ENCODE measurements around the gene STK39.
"Not testable (repeated sequence)": the region's sequence is repeated elsewhere in the genome, so short reads cannot be mapped to it uniquely, and the experiment has no call there.

STK39 gene

DNA sequence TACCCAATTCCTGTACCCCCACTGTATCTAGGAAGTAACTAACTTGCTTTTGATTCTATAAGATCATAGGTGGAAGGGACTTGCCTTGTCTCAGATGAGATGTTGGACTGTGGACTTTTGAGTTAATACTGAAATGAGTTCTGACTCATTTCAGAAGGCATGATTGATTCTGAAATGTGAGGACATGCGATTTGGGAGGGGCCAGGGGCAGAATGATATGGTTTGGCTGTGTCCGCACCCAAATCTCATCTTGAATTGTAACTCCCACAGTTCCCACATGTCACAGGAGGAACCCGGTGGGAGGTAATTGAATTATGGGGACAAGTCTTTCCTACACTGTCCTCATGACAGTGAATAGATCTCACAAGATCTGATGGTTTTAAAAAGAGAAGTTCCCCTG lies 165.9 kb downstream of the STK39 start:
- not testable (repeated sequence) for DNase-seq

DNA sequence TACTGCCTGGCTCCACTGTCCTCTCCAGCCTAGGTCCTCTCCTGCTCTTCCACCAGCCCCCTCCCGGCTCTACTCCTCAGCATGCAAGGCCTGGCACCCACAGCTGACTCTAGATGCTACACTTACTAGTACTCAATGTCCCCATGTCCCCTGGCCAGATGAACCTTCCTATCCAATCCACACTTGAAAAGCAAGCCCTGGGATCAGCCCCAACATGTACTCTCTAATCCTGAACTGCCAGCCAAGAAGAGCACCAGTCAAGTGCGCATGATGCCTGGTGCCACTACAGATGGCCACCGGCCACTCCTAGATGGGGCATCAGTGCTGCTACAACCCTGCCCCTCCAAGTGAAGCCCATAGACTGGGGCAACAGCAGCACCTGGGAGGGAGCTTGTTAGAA lies 168.2 kb downstream of the STK39 start:
- no peak for DNase-seq

DNA sequence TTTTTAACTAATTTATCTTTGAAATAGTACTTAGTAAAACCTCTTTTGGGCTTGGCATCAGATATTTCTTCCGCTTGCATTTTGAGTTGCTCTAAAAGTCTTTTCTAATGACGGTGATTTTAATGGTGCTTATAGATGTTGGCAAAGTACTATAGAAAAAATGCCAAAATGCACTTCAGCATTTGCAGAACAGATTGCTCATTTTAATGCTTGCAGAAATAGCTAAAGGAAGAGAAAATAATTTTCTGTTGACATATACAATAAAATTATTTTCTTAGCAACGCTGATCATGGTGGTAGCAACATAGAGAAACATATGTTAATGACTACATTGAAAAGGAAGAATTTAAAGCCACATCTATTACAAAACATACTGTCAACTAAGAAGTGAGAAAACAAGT lies 170.7 kb downstream of the STK39 start:
- no peak for DNase-seq

DNA sequence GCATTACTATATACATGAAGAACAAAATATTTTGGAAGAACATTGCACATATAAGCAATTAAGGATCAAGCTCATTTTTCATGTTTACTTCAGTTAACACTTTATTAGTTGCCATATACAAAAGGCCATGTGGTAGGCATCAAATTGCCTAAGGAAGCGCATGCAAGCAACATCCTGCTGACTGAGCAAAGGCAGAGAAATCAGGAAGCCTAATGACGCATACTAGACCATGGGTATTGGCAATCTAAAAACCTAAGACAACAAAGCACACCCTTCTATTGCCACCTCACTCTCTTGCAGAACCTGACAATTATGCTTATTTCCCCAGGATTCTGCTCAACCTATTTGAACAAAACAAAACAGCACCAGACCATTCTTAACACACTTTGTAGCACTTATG lies 171.9 kb downstream of the STK39 start:
- no peak for DNase-seq

DNA sequence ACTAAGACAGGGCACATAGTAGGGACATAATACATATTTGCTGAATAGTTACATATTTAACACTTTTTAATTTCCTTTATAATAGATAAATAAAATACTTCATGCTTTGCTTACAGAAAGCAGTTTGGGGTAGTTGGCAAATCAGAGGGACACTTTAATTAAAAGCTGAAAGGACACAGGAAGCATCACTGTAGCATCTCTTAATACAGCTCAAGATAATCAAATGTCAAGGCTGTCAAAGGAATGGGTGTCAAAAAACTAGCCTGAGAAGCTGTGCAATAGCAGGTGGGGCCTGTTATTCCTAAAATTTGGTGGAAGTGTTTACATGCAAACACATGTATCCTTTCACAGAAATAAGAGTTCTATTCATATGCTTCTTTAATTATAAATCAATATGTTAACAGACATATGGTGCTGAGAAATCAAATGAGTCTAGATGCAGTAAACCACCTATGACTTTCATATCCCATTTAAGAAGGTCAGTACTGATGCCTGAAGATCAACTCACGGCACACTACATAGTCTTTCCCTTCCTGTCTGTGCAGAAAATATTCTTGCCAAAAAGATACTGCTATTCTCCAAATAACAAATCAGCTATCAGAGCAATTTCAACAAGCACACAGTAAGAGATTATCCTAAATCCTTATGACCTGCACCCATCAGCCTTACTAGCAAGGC lies 174.6 kb downstream of the STK39 start:
- DNase-seq, result no peak

- DNase-seq, result no peak
Measured at GRCh38 chr2:168064011-168064998, 183.1 kb downstream of the STK39 start.

GRCh38 chr2:168062936-168063335 lies 184.5 kb downstream of the STK39 start:
- DNase-seq, result no peak

DNA sequence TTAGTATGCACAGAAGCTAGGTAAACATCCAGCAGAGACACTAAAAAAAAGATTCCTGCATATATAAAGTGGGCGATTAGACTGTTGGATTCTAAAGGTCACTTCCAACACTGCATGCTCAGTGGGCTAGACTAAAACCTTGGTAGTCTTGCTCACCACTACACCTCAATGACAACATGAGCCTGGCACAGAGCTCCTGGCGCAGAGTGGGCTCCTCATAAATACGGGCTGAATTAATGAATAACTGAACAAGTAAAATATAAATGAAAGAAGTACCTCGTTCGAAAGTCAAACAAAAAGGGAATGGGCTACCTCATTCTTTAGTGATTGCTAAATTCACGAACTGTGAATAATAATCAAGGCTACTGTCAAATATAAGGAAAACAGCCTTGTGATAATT lies 185.3 kb downstream of the STK39 start:
- DNase-seq, result no peak

DNA sequence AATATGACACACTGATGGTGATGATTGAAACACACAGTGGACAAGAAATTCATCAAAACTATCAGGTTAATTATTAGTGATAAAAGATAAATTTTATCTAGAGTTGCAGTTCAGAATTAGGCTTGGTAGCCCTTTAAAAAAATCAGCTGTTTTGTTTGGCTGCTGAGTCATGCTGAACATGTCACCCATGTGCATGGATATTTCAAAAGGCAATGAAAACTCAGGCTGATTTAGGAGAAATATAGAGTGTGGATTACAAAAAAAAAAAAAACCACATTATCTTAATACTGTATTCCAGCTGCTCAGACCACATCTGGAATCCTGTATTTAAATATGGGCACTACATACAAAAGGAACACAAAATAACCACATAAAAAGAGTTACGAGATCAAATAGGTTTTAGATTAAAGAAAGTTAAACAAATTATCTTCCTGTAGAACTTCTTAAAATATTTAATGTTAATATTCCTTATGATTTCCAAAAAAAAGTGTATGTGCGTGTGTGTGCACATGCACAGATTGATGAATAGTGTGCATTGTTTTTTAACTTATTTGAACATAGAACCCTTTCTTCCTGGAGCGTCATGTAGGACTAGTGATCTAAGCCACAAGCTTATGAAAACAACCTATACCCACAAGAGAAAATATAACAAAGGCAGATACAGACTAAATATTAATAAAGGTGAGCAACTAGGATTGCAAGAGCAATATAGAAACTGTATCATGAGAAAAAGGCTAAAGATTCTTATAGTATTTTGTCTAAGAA lies 186.2 kb downstream of the STK39 start:
- DNase-seq, result no peak

GRCh38 chr2:168059758-168060157 lies 187.6 kb downstream of the STK39 start:
- DNase-seq, result no peak

DNA sequence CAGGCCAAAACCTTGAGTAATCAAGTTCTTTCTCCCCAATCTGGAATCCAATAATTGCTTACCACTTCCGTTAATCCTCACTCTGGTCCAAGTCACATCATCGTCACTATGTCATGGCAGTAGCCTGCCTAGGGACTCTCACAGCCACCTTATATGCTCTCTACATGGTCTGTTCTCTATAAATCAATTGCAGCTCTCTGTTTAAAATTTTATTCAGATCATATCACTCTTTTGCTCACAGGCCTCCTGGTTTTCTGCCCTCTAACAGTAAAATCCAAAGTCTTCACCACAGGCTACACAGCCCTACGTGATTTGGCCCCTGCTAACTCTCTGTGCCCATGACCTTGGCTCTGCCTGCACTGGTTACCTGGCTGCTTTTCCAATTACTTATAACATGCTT lies 188.7 kb downstream of the STK39 start:
- DNase-seq, result no peak

DNA sequence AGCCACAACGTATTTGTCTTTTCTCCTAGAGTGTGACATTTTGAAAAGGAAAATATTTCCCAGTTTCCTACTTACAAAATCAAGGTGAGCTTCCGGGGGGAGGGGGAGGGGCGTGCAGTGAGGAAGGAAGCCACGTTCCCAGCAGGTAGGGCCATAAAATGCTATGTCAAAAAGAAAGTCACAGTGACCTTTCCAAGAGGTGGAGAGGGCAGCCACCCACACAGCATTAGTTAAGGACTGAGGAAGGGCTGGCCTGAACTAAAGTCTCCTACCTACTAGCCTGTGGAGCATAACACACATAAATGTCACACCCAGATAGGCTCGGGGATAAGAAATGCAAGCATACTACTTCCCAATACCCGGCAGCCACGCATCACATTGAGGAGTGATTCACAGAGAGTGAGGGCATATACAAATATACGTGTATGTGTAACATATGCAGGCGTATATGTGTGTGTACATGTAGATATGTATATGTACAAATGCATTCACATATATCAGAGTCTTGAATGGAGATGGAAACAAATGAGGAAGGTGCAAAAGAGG lies 191.1 kb downstream of the STK39 start:
- DNase-seq, result no peak

- DNase-seq, result no peak
Measured at GRCh38 chr2:168054657-168055056, 192.7 kb downstream of the STK39 start.

GRCh38 chr2:168053676-168054075 lies 193.7 kb downstream of the STK39 start:
- DNase-seq, result no peak

DNA sequence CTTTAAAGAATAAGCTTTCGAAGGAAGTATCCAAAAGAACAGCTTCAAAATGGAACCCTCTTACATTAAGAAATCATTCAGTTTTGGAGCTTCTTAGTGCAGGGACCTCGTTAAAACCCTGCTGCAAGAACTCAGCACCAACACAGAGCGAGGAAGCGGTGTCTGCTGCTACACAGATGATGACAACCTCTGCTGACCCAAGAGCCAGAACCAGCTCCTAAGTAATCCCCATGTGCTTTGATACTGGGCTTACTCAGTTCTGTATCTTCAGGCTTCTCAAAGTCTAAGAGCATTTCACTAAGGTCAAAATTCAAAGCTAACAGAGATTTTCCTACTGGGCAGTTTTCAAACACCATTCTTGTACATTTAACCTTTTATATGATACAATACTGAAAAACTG lies 194.6 kb downstream of the STK39 start:
- no peak for DNase-seq

GRCh38 chr2:168050377-168050776 lies 197.0 kb downstream of the STK39 start:
- DNase-seq, result no peak

- no peak for DNase-seq
Measured at GRCh38 chr2:168049609-168050008, 197.8 kb downstream of the STK39 start.

DNA sequence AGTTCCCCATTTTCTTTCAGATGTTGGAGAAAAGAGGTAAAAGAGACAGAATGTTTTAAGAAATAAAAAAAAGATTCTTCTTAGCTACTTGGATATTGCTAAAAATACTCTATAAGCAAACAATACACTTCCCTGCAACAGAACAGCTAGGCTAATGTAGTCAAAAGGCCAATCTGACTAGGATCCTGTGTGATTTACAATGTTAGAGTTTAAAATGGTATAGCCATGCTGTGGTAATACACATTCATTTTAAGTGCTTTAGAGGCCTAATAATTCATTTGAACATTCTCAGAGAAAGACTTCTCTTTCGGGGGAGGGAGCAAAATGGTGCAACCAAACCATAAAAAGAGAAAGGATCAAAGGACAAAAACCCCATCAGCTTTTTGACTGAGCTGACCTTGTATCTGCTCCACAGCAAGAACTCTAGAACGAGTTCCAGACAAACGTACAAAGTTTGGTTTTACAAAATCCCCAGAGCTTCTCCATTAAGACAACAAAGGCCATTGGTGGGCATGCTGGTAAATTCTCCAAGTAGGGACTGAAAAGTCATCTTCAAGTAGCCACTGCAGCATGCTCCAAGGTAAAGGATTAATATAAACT lies 200.2 kb downstream of the STK39 start:
- no peak for DNase-seq

DNA sequence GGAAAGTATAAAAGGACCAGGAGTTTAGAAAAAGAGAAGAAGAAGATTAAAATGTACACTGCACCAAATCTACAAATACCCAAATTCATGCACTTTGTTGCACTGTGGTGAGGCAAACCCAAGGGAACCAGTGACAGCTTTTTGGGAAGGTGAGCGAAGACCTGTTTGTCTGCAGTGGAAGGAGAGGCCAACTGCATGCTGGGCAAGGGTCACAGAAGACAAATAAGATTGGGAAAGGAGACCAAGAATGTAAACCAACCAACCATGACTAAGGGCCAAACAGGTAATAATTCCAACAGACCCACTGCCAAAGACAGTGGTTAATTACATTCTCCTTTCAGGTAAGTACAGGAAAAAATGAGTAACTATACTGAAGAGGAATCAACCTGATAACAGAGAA lies 202.8 kb downstream of the STK39 start:
- DNase-seq, result no peak

DNA sequence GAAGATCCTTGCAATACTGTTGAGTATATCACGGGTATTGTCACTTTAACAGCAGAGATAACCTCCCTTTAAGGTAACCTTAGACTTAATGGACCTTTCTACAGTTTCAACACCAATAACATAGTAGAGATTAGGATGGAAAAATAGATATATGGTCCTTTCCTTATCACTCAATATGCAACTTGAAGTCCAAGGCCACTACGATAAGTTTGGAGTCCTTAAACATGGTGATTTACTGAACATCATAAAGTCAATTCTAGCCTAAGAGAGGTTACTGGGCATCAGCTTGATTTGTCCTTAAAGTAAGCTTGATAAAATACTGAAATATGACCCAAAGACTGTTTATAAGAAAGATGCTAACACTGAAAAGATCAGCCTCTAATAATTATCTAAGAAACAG lies 203.2 kb downstream of the STK39 start:
- no peak for DNase-seq

DNA sequence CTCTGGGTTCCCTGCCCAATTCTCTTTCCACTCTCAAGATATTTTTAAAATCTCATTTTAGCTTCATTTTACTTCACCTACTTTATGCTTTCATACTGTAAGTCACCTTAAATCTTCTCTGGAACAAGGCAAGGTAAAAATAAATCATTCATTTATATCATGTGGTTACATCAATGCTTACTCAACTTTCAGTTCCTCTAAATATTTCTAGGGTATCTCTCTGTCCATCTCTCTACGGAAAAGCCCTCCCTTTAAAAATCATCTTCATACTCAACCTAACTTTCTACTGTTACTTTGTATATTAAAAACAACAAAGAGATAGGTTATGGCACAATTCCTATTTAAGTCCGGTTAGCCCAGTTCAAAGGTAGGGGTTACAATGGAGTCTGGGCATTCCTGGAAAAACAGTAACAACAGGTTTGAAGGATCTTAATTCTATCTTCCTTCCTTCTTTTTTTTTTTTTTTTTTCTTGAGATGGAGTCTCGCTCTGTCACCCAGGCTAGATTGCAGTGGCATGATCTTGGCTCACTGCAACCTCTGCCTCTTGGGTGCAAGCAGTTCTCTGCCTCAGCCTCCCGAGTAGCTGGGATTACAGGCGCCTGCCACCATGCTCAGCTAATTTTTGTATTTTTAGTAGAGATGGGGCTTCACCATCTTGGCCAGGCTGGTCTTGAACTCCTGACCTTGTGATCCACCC lies 205.1 kb downstream of the STK39 start:
- DNase-seq, result not testable (repeated sequence)

- DNase-seq, result no peak
Measured at GRCh38 chr2:168039881-168040280, 207.5 kb downstream of the STK39 start.
